PC-9 (cell line): ENCODE data around the gene SCML1. TPM values are rescaled to one million over a fixed set of nuclear protein-coding genes. Genes with fewer than 3 reads are reported as not detected.

Source experiments
- BruUV-seq: library from RNA; stranded (reverse); fragments of 400-500 nt; replicated peaks from 2 replicates; lab custom pipeline; 2021; lab: Mats Ljungman, UMichigan
- CTCF ChIA-PET: fragments of 300-600 bp; sonication (Branson Sonifier 250); formaldehyde crosslinking; loops from one replicate; lab custom pipeline; 2022; ENCODE audit warnings: antibody characterized with exemption; lab: Charles Lee
- POLR2A ChIA-PET: fragments of 300-600 bp; sonication (Branson Sonifier 250); formaldehyde crosslinking; loops from one replicate; lab custom pipeline; 2022; ENCODE audit warnings: antibody characterized with exemption; ENCODE audit not compliant: unreplicated experiment; lab: Charles Lee
- DNase-seq, 2 experiments: peaks; one replicate each; pipeline versions ENCODE4 v3.0.0 to v3.0.0-alpha.2; 2015 to 2022; ENCODE audit warnings: mixed read lengths in 1 of 2
- H2AFZ ChIP-seq: fragments of 200-600 bp; sonication (generic); 2 replicates; pipeline ENCODE4 v1.8.1; 2017; ENCODE audit warnings: antibody characterized with exemption
- H3F3A ChIP-seq: fragments of 200-600 bp; sonication (generic); 2 replicates; pipeline ENCODE4 v1.8.1; 2017; ENCODE audit warnings: antibody characterized with exemption, mild to moderate bottlenecking, low read depth; ENCODE audit not compliant: insufficient read depth
- H3K27ac ChIP-seq: fragments of 200-600 bp; sonication (generic); 2 replicates; pipeline ENCODE4 v1.6.1; 2016; ENCODE audit warnings: mixed run types
- H3K27me3 ChIP-seq: fragments of 200-600 bp; sonication (generic); 2 replicates; pipeline ENCODE4 v1.6.1; 2016; ENCODE audit warnings: low read depth, mixed run types; ENCODE audit not compliant: insufficient read depth
- H3K36me3 ChIP-seq: fragments of 200-600 bp; sonication (generic); 2 replicates; pipeline ENCODE4 v1.6.1; 2016; ENCODE audit warnings: low read depth, mixed run types
- H3K4me1 ChIP-seq: fragments of 200-600 bp; sonication (generic); replicated peaks from 2 replicates; pipeline ENCODE4 v1.6.1; 2016; ENCODE audit warnings: mixed run types; ENCODE audit not compliant: insufficient read depth
- H3K4me2 ChIP-seq: fragments of 200-600 bp; sonication (generic); 2 replicates; pipeline ENCODE4 v1.6.1; 2017; ENCODE audit warnings: mixed run types
- H3K4me3 ChIP-seq: fragments of 200-600 bp; sonication (generic); 2 replicates; pipeline ENCODE4 v1.6.1; 2016; ENCODE audit warnings: mixed run types
- H3K79me2 ChIP-seq: fragments of 200-600 bp; sonication (generic); 2 replicates; pipeline ENCODE4 v1.6.1; 2017; ENCODE audit warnings: low read depth, mixed run types
- H3K9me2 ChIP-seq: fragments of 200-600 bp; sonication (generic); 2 replicates; pipeline ENCODE4 v1.8.1; 2017; ENCODE audit warnings: mild to moderate bottlenecking; ENCODE audit not compliant: insufficient read depth
- H3K9me3 ChIP-seq: fragments of 200-600 bp; sonication (generic); 2 replicates; pipeline ENCODE4 v1.8.1; 2016; ENCODE audit warnings: low read depth; ENCODE audit not compliant: insufficient read depth
- H4K20me1 ChIP-seq: fragments of 200-600 bp; sonication (generic); 2 replicates; pipeline ENCODE4 v1.8.1; 2017; ENCODE audit not compliant: insufficient read depth
- CTCF ChIP-seq: fragments of 200-600 bp; sonication (generic); conservative IDR thresholded peaks from 2 replicates; pipeline ENCODE4 v1.6.1; 2017; ENCODE audit warnings: mixed run types, antibody characterized with exemption, mild to moderate bottlenecking, moderate library complexity
- EZH2 ChIP-seq: fragments of 200-600 bp; sonication (generic); IDR thresholded peaks from 2 replicates; pipeline ENCODE4 v1.8.0; 2017; ENCODE audit warnings: antibody characterized with exemption, low read depth
- intact Hi-C: fragments of 100-400 bp; cut with micrococcal nuclease; formaldehyde crosslinking; loops from one replicate; pipeline ENCODE4 v1.10.0; 2022; ENCODE audit not compliant: unreplicated experiment
- total RNA-seq: library from RNA; stranded (reverse); gene quantifications from 2 replicates; pipeline ENCODE4 v1.2.3, GENCODE V29; 2021

SCML1 gene
- total RNA-seq, 1 experiment from 2014 or later, result 9.3 TPM

GRCh38 chrX:17713288-17713687 is 24.0 kb upstream of the SCML1 start:
- POLR2A ChIA-PET, result no interaction called here
- H3K9me2 ChIP-seq, result no peaks in the 10 kb centered on the region
- H3F3A ChIP-seq, result no peaks in the 10 kb centered on the region
- intact Hi-C loops, result no loop called here
- no peaks in the 10 kb centered on the region for H3K36me3 ChIP-seq
- no peak overlapping the region for H3K4me3 ChIP-seq
- no peak overlapping the region for H2AFZ ChIP-seq
- H3K79me2 ChIP-seq, result no peaks in the 10 kb centered on the region
- H3K27me3 ChIP-seq, result no peaks in the 10 kb centered on the region
- no peak overlapping the region for H3K4me2 ChIP-seq
- H3K4me1 ChIP-seq, result no peaks in the 10 kb centered on the region
- H3K27ac ChIP-seq, result no peak overlapping the region
- CTCF ChIA-PET, result no interaction called here
- TF ChIP-seq CTCF (no peak), EZH2 (no peak)
- H4K20me1 ChIP-seq, result no peaks in the 10 kb centered on the region
- no peaks in the 10 kb centered on the region for H3K9me3 ChIP-seq
- BruUV-seq, result no TSS peak
- DNase-seq, result no peak

- Histone ChIP-seq H3K36me3 (no peaks in the 10 kb centered on the region), H3K79me2 (no peaks in the 10 kb centered on the region), H2AFZ (no peak overlapping the region), H3K4me2 (no peak overlapping the region), H3K27me3 (no peaks in the 10 kb centered on the region), H4K20me1 (no peaks in the 10 kb centered on the region), H3K9me3 (no peaks in the 10 kb centered on the region), H3K4me3 (no peak overlapping the region), H3K9me2 (no peaks in the 10 kb centered on the region), H3K4me1 (no peaks in the 10 kb centered on the region), H3K27ac (no peak overlapping the region), H3F3A (no peaks in the 10 kb centered on the region)
- intact Hi-C loops, result no loop called here
- ChIA-PET POLR2A (no interaction called here), CTCF (no interaction called here)
- BruUV-seq, result no TSS peak
- TF ChIP-seq CTCF (no peak), EZH2 (no peak)
- DNase-seq, result no peak
These were observed 18.6 kb upstream of the SCML1 start for GRCh38 chrX:17718649-17719165.

- H3F3A ChIP-seq, result no peaks in the 10 kb centered on the region
- no peak for DNase-seq
- H3K79me2 ChIP-seq, result no peaks in the 10 kb centered on the region
- no TSS peak for BruUV-seq
- H4K20me1 ChIP-seq, result no peaks in the 10 kb centered on the region
- no peaks in the 10 kb centered on the region for H3K9me3 ChIP-seq
- TF ChIP-seq CTCF (no peak), EZH2 (no peak)
- no peaks in the 10 kb centered on the region for H3K4me1 ChIP-seq
- H3K4me2 ChIP-seq, result no peak overlapping the region
- H3K27ac ChIP-seq, result no peak overlapping the region
- POLR2A ChIA-PET, result no interaction called here
- CTCF ChIA-PET, result no interaction called here
- no peaks in the 10 kb centered on the region for H3K36me3 ChIP-seq
- H3K27me3 ChIP-seq, result no peaks in the 10 kb centered on the region
- H3K4me3 ChIP-seq, result no peak overlapping the region
- H2AFZ ChIP-seq, result no peak overlapping the region
- intact Hi-C loops, result no loop called here
- H3K9me2 ChIP-seq, result no peaks in the 10 kb centered on the region
These were observed 17.6 kb upstream of the SCML1 start for GRCh38 chrX:17719711-17720110.
